Heart left ventricle (tissue), 16 donors: Measurements from ENCODE around the gene RBM47. TPM values are rescaled to one million over a fixed set of nuclear protein-coding genes. Genes with fewer than 3 reads are reported as not detected.
A peak's percentile ranks its signal among the peaks of the same experiment; 100 is the strongest.

Experiments
- ATAC-seq, 4 donors: fragments of 200-7000 bp; cut with Tn5 transposase; one replicate each; pipeline ENCODE4 v1.9.1; 2020 to 2022; ENCODE audit warnings: moderate library complexity in 4 of 4, mild to moderate bottlenecking in 3 of 4, moderate number of reproducible peaks in 1 of 4
- DNase-seq, 5 donors: peaks; one replicate each; pipeline ENCODE4 v3.0.0-alpha.2; 2020
- H3K27ac ChIP-seq, 12 donors: fragments of 200-600 bp; sonication (generic) in 4 of 12; one replicate each; pipeline versions ENCODE4 v1.5.0 to v1.8.0; 2016 to 2022; ENCODE audit warnings: mild to moderate bottlenecking in 2 of 12
- H3K27me3 ChIP-seq, 9 donors: fragments of 200-600 bp; sonication (generic) in 2 of 9; one replicate each; pipeline versions ENCODE4 v1.5.1 to v1.8.0; 2016 to 2022; ENCODE audit warnings: mild to moderate bottlenecking in 3 of 9
- H3K36me3 ChIP-seq, 9 donors: fragments of 200-600 bp; sonication (generic) in 2 of 9; one replicate each; pipeline versions ENCODE4 v1.5.0 to v1.8.0; 2018 to 2022; ENCODE audit warnings: mild to moderate bottlenecking in 2 of 9
- H3K4me1 ChIP-seq, 12 donors: fragments of 200-600 bp; sonication (generic) in 4 of 12; one replicate each; pipeline versions ENCODE4 v1.5.0 to v1.8.0; 2016 to 2022; ENCODE audit warnings: mild to moderate bottlenecking in 3 of 12
- H3K4me3 ChIP-seq, 12 donors: fragments of 200-600 bp; sonication (generic) in 4 of 12; one replicate each; pipeline versions ENCODE4 v1.5.0 to v1.8.0; 2017 to 2022; ENCODE audit warnings: mild to moderate bottlenecking in 9 of 12, moderate library complexity in 4 of 12
- H3K9me3 ChIP-seq, 12 donors: fragments of 200-600 bp; sonication (generic) in 4 of 12; one replicate each; pipeline versions ENCODE4 v1.5.0 to v1.8.0; 2016 to 2022; ENCODE audit warnings: mild to moderate bottlenecking in 1 of 12
- POLR2A ChIP-seq, 2 donors: fragments of 450-650 bp; IDR thresholded peaks; one replicate each; pipeline ENCODE4 v1.6.1; 2017; ENCODE audit warnings: antibody characterized with exemption in 2 of 2, mild to moderate bottlenecking in 2 of 2, moderate library complexity in 2 of 2
- WGBS, 4 donors: extraction: QIAGEN DNeasy Blood & Tissue Kit in 2 of 4; methylation state at CpG; one replicate each; pipeline versions ENCODE4 v1.1.5 to v1.1.7; 2013 to 2018; 5-methylcytosine and 5-hydroxymethylcytosine counted together
- intact Hi-C, 10 donors: fragments of 100-400 bp; cut with DNase I; formaldehyde crosslinking; loops; one replicate each; pipeline versions ENCODE4 v1.11.1 to v1.14.2; 2022
- polyA plus RNA-seq, 2 donors: library from polyadenylated mRNA; stranded (reverse); fragments of 200-250 nt; gene quantifications; one replicate each; pipeline ENCODE4 v1.2.3, GENCODE V29; 2013
- total RNA-seq, 9 donors: library from RNA; depleted of rRNA in 2 of 9; stranded (reverse); fragments of >200 nt in 2 of 9; fragmentation: NEBNext Ultra II Directional in 3 of 9; extraction: Animal tissue kit (Norgen Biotek cat#: 25700) in 3 of 9; gene quantifications; one replicate each; pipeline versions ENCODE4 v1.1.0 to v1.2.4, GENCODE V29; 2016 to 2023
- TF ChIP-seq, protein P1 (sequence below), 12 donors: fragments of 200-600 bp; sonication (generic) in 4 of 12; IDR thresholded peaks; one replicate each; pipeline versions ENCODE4 v1.5.0 to v1.8.0; 2018 to 2022; ENCODE audit warnings: antibody characterized with exemption in 12 of 12, mild to moderate bottlenecking in 5 of 12
- donor health status: ischemic (EF 13 %, LVEDD 7.1; RV severe dilation, severe dysfunction).
- donor health status: healthy with polysubstance abuse.
- donor health status: DM: no; HTN: yes; CAD: no.
- donor health status: DM: no; HTN: no; CAD: no.
- donor health status: ischemic (EF 25% LVEDD 6.9; RV normal size, moderate dysfunction).
- donor health status: ischemic (EF 25% LVEDD 5.7; RV mildly dilated, moderate dysfunction).
- donor health status: healthy.
- donor health status: DM: yes; HTN: yes; CAD: no.
- donor health status: ischemic (EF 35%, LVEDD 5.7; RV mildly dilated, moderate dysfunction).
- donor health status: nonischemic (EF 11% LVEDD 7.7; RV severe dilation, severe dysfunction).
- donor health status: DM: yes; HTN: yes; CAD: no.
- donor health status: PGD.
- donor health status: ischemic (EF 29% LVEDD 5.4; RV normal size, mild dysfunction).
- donor health status: nonischemic (EF 23%, LVEDD 6.1; RV moderate dilation, normal function).

The RBM47 gene
- total and polyA plus RNA-seq, 11 donors: 0.50 to 29.9 (median 3.5) TPM

DNA sequence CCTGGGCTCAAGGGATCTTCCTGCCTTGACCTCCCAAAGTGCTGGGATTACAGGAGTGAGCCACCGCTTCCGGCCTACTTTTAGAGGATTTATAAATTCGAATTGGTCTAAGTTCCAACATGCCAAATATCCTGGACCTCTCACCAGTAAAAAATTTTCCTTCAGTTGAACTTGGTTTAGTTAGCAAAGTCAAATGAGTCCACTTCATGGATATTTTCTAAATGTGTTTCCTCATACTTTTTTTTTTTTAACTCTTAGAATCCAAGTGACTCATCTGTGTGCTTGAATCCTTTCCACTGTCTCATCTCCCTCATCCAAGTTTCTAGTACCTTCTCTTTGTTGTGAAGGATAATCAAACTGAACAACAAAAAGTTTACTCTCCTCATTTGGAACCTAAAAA is 49.7 kb downstream of the RBM47 start:
- 78 to 89% (median 83%) methylated on average over 3 of the region's 3 CpGs for whole genome bisulfite sequencing, 4 donors
- ATAC-seq (no peak), DNase-seq (no peak)
- TF ChIP-seq POLR2A (IDR thresholded peaks at IDR 0.05): no peak
- TF ChIP-seq, protein P1, sequence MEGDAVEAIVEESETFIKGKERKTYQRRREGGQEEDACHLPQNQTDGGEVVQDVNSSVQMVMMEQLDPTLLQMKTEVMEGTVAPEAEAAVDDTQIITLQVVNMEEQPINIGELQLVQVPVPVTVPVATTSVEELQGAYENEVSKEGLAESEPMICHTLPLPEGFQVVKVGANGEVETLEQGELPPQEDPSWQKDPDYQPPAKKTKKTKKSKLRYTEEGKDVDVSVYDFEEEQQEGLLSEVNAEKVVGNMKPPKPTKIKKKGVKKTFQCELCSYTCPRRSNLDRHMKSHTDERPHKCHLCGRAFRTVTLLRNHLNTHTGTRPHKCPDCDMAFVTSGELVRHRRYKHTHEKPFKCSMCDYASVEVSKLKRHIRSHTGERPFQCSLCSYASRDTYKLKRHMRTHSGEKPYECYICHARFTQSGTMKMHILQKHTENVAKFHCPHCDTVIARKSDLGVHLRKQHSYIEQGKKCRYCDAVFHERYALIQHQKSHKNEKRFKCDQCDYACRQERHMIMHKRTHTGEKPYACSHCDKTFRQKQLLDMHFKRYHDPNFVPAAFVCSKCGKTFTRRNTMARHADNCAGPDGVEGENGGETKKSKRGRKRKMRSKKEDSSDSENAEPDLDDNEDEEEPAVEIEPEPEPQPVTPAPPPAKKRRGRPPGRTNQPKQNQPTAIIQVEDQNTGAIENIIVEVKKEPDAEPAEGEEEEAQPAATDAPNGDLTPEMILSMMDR (IDR thresholded peaks at IDR 0.05): no peak
- Histone ChIP-seq H3K4me3 (no peak overlapping the region), H3K27me3 (no peaks in the 10 kb centered on the region), H3K4me1 (peaks cover 0 to 36% (median 7%) of the 10 kb centered on the region in 12 donors), H3K9me3 (no peaks in the 10 kb centered on the region), H3K27ac (no peak overlapping the region), H3K36me3 (no peaks in the 10 kb centered on the region)
- intact Hi-C loops: no loop called here

- peak overlapping the region in 2 of 12 donors; percentile 4 to 8 for H3K4me3 ChIP-seq
- intact Hi-C loops: no loop called here
- no peaks in the 10 kb centered on the region for H3K9me3 ChIP-seq
- peak overlapping the region in 10 of 12 donors; percentile 19 to 91 (median 36) for H3K27ac ChIP-seq
- DNase-seq (no peak), ATAC-seq (no peak)
- TF ChIP-seq, protein P1 (IDR thresholded peaks at IDR 0.05): no peak
- no peak for TF ChIP-seq POLR2A (IDR thresholded peaks at IDR 0.05)
- no peaks in the 10 kb centered on the region for H3K27me3 ChIP-seq
- 71 to 76% (median 75%) methylated on average over 5 of the region's 5 CpGs for WGBS, 4 donors
- no peaks in the 10 kb centered on the region for H3K36me3 ChIP-seq
- H3K4me1 ChIP-seq: peaks cover 0 to 55% (median 7%) of the 10 kb centered on the region in 12 donors
Observed at GRCh38 chr4:40577588-40578253, 51.9 kb downstream of the RBM47 start.

DNA sequence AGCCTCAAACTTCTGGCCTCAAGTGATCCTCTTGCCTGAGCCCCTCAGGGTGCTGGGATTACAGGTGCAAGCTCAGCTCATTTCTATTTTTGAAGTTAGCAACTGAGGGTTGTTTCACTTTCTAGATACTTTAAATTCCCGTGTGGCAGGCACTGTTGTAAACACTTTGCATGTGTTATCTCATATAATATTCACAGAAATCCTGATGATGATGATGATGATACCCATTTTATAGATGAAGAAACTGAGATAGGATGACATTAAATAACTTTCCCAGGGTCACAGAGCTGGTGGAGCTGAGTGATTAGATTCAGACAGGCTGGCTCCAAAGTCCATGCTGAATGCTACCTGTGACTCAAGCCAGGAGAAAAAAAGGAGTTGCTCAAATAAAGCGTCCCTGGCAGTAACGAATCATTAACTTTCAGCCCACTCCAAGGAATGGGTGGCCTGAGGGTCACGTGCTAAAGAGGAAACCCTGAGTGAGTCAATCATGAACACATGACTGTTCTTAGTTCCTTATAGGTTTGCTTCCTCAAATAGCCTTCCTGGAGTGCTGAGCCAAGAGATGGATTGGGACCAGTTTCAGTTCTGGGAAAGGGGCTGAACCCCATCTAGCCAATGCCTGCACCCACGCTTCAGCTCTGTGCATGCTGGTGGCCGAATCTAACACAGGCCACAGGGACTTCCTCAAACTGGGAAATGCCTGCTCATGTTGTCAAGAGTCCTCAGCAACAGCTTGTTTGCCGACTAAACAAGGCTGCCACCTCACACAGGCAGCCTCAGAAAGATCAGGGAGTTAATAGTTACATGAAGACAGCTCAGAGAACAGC is 52.8 kb downstream of the RBM47 start:
- Histone ChIP-seq H3K27me3 (no peaks in the 10 kb centered on the region), H3K9me3 (no peaks in the 10 kb centered on the region), H3K36me3 (no peaks in the 10 kb centered on the region), H3K4me3 (peak overlapping the region in 6 of 12 donors; percentile 4 to 30 (median 9)), H3K4me1 (peaks cover 0 to 63% (median 7%) of the 10 kb centered on the region in 12 donors), H3K27ac (peak overlapping the region in 8 of 12 donors; percentile 24 to 91 (median 50))
- 13 to 17% (median 16%) methylated on average over 7 of the region's 7 CpGs for WGBS, 4 donors
- ATAC-seq (peak; percentile 72 to 98 (median 96)), DNase-seq (peak; percentile 72 to 83 (median 79))
- intact Hi-C loops: no loop called here
- TF ChIP-seq POLR2A (IDR thresholded peaks at IDR 0.05): no peak
- TF ChIP-seq, protein P1 (IDR thresholded peaks at IDR 0.05): no peak

- intact Hi-C loops: no loop called here
- H3K4me3 ChIP-seq: no peak overlapping the region
- WGBS, 4 donors: 67 to 80% (median 78%) methylated on average over 2 of the region's 2 CpGs
- peaks cover 0 to 63% (median 7%) of the 10 kb centered on the region in 12 donors for H3K4me1 ChIP-seq
- no peak for ATAC-seq
- no peak for TF ChIP-seq POLR2A (IDR thresholded peaks at IDR 0.05)
- TF ChIP-seq, protein P1 (IDR thresholded peaks at IDR 0.05): no peak
- no peaks in the 10 kb centered on the region for H3K27me3 ChIP-seq
- no peaks in the 10 kb centered on the region for H3K36me3 ChIP-seq
- peak overlapping the region in 1 of 12 donors; percentile 91 for H3K27ac ChIP-seq
- no peak for DNase-seq
- H3K9me3 ChIP-seq: no peaks in the 10 kb centered on the region
Observed at GRCh38 chr4:40575846-40576245, 53.8 kb downstream of the RBM47 start.
